Ecto neural progenitor cell (in vitro differentiated cells): ENCODE measurements around the gene SCNN1A.

Source experiments
- DNase-seq: peaks from one replicate; pipeline ENCODE4 v3.0.0-alpha.2; 2018; ENCODE audit warnings: low spot score

Gene SCNN1A

DNA sequence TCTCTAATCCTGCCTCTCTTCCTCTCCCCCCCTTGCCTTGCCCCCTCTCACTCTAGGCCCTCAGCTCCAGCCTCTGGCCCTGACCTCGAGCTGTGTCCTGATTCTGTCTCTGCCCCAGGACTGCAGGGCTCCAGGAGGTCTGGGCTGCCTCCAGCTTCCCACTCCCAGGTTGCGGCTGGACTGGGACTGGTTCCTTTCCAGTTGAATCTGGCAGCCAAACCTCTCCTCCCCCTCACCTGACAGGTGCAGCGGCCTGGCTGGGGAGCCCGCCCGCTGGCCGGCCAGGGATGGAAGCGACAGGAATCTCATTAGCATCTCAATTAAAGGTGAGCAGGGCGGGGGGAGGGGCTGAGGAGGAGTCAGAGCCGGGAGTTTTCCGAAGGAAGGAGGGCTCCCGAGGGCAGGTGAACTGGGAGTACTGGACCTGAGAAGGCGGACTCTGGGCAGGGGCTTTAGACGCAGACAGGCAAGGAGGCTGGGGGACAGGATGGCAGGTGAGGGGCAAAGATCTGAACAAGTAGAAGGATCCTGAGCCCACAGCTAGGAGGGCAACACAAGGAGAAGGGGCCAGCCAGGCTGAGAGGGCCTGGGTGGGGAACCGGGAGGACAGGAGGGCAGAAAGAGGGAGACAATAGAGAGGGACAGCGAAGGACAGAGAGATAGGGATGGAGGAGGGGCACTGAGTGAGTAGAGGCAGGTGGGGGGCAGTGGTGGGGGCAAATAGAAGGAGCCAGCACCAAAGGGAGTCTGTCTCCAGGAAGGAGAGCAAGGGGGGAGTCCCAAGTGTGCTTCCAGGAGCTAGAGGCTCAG is at the start of gene SCNN1A:
SCNN1A (minus strand) TSS at position 295 of the 810 bp plus-strand sequence. CDS start 780 bp downstream, outside the sequence.
- peak; percentile 74 for DNase-seq

- no peak for DNase-seq
Measured at GRCh38 chr12:6424866-6425265, 49.5 kb upstream of the SCNN1A start.

DNA sequence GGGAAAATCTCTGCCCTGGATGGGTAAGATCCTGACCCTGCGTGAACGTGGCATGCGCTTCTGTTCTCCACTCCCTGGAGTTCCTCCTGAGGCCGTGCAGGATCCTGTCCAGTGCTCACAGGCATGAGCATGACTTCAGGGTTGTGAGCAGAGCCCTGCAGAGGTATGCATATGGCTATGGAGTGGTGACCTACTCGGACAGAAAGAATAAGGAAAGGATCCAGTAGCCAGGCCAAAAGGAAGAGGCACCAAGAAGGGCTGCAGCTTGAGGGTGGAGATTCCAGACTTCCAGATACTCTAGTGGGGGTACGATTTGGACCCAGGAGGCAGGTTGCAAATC is 48.6 kb upstream of the SCNN1A start:
- no peak for DNase-seq

DNA sequence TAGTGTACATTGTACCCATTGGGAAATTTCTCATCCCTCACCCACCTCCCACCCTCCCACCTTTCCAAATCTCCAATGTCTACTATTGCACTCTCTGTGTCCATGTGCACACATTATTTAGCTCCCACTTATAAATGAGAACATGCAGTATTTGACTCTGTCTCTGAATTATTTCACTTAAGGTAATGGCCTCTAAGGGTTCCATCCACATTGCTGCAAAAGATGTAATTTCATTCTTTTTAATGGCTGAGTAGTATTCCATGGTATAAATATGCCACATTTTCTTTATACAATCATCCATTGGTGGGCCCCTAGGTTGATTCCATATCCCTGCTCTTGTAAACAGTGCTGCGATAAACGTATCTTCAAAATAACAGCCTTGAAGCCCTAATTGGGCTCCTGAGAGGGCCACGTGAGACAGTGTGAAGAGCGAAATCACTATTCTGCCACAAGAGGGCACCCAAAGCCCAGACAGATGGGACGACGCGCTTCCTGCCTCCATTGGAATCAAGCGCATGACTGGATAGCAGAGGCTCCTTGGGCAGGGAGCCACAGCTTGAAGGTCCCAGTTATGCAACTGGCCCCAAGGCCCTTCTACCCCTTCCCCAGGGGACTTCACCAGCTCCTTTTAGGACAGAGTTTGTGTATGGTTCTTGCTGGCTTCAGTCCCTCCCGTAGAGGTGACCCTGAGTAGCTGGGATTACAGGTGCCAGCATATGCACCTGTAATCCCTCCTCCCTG is 48.1 kb upstream of the SCNN1A start:
- DNase-seq: peak; percentile 87

- no peak for DNase-seq
Measured at GRCh38 chr12:6420364-6420763, 45.0 kb upstream of the SCNN1A start.

DNA sequence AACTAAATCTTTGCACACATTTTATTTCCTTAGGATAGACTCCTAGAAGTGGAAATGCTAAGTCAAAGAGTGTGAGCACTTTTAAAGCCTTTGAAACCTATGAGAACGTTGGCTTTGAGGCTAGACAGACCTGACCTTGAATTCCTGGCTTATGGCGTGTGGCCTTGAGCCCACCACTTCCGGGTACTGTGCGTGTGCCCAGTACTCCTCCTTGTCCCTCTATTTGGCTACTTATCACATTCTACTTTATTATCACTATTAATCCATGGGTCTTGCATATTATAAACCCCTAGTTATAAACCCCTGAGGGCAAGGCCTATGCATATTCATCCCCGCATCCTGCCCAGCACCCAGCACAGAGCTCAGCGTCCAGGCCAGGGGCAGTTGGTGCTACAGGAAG is 43.4 kb upstream of the SCNN1A start:
- no peak for DNase-seq

DNA sequence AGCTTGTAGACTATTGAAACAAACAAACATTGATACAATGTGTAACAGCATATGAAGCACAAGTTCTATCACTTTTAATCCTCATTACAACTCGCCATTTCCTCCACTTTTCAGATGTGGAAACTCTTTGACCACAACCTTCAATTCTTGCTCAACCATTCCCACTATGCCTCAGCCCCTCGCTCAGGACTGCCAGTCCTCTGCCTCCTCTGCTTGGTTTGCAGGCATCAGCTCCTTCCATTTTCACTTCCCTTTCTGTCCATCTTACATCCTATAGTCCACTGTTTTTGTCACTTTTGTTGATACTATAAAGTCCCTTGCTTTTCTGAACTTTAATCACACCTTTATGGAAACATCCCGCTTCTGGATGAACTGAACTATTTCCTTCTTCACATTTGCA is 41.2 kb upstream of the SCNN1A start:
- DNase-seq: no peak

- no peak for DNase-seq
Measured at GRCh38 chr12:6407236-6407954, 32.0 kb upstream of the SCNN1A start.

DNA sequence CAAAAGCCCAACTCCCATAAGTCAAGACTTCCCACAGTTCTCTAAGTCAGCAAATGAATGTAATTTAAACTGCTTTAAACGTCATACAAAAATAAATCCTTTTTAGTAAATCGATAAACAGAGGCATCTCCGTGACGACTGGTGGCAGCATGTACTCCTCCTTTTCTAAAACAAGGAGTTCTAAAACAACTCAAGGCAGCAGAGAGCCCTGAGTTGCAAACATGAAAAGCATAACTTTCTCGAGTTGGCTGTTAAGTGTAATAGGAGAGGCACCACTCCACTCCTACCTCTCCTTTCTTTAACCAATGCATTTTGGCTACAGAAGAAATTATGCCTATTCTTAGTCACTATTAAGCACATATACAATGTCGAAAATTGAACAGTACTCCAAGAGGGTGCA is 30.6 kb upstream of the SCNN1A start:
- no peak for DNase-seq

DNA sequence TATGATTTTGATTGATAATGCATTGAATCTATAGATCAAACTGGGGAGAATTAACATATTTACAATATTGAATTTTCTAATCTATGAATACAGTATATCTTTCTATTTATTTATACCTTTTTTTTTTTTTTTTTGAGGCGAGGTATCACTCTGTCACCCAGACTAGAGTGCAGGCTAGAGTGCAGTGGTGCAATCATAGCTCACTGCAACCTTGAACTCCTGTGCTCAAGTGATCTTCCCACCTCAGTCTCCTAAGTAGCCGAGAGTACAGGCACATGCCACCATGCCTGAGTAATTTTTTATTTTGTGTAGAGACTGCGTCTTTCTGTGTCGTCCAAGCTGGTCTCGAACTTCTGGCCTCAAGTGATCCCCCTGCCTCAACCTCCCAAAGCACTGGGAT is 29.0 kb upstream of the SCNN1A start:
- DNase-seq: no peak

GRCh38 chr12:6399884-6400644 is 24.7 kb upstream of the SCNN1A start:
- DNase-seq: no peak

GRCh38 chr12:6396031-6396430 is 20.7 kb upstream of the SCNN1A start:
- no peak for DNase-seq

GRCh38 chr12:6394398-6394797 is 19.0 kb upstream of the SCNN1A start:
- no peak for DNase-seq

- DNase-seq: no peak
Measured at GRCh38 chr12:6393109-6393508, 17.7 kb upstream of the SCNN1A start.

GRCh38 chr12:6392504-6392903 is 17.1 kb upstream of the SCNN1A start:
- no peak for DNase-seq

DNA sequence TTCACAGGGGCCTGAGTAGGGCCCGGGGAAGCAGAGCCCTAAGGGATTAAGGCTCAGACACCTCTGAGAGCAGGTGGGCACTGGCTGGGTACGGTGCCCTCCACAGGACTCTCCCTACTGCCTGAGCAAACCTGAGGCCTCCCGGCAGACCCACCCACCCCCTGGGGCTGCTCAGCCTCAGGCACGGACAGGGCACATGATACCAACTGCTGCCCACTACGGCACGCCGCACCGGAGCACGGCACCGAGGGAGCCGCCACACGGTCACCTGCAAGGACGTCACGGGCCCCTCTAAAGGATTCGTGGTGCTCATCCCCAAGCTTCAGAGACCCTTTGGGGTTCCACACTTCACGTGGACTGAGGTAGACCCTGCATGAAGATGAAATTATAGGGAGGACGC is 15.7 kb upstream of the SCNN1A start:
- no peak for DNase-seq

DNA sequence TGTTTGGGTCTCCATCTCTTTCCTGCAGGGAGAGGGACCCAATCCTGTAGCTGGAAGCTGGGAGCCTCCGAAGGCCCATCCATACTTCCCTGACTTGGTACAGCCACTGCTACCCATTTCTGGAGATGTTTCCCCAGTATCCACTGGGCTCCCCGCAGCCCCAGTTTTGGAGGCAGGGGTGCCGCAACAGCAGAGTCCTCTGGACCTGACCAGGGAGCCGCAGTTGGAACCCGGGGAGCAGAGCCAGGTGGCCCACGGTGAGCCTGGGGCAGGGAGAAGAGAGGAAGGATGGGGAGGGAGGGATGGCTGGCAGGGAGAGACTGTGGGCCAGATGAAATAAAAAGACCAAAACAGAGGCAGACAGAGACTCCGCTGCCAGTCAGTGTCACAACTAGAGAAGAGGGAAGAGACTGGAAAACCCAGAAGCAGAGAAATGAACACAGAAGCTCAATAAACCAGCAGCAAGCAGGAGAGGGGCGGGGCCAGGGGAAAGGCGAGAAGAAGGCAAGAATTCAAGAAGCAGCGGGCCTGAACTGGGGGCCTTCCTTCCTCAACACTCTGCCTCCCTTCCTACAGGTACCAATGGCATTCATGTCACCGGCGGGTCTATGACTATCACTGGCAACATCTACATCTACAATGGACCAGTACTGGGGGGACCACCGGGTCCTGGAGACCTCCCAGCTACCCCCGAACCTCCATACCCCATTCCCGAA is 14.9 kb upstream of the SCNN1A start:
- DNase-seq: no peak

DNA sequence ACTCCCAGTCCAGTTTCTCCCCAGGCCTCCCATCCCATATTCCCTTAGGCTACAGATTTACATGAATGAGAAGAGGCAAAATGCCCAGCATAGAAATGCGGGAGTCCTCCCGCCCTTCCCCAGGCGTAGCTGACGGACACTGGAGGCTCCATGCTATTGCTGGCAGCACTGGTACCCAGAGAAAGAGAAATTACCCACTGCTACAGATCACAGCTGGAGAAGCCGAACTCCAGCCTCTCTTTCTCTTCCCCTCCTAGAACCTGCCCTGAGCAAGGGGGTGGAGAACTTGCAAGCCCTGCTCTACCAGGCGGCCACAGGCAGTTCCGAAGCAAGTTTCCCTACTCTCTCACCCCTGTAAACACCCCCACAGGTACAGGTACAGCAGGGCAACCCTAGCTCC is 12.2 kb upstream of the SCNN1A start:
- no peak for DNase-seq

DNA sequence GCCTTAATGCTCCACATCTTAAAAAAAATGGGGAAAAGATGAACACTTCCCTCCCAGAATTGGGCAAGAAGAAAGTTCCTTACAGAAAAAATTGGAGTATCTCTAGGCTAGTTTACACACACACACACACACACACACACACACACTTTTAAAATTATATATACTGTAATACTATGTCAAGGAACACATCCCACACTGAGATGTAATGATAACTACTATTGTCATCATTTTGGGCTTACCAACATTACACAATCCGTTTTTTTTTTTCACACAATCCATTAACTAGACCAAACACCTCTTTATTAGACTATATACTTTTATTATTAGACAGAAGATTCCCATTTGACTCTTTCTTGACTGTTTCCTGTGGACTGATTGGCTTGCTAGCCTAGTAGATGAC is 11.1 kb upstream of the SCNN1A start:
- no peak for DNase-seq

GRCh38 chr12:6386038-6386437 is 10.7 kb upstream of the SCNN1A start:
- DNase-seq: no peak
